Inflammatory macrophage (primary cell): ENCODE measurements around the gene PAF1.
"Not testable (repeated sequence)": the region's sequence is repeated elsewhere in the genome, so short reads cannot be mapped to it uniquely, and the experiment has no call there.

Experiments
- DNase-seq, 2 donors: peaks; one replicate each; pipeline ENCODE4 v3.0.0-alpha.2; 2020 to 2022

Gene PAF1

GRCh38 chr19:39381910-39382611 lies 8.8 kb downstream of the PAF1 start:
- DNase-seq = no peak

- DNase-seq = no peak
These were observed 10.1 kb downstream of the PAF1 start for GRCh38 chr19:39380521-39381502.

GRCh38 chr19:39379865-39380396 lies 11.0 kb downstream of the PAF1 start:
- no peak for DNase-seq

GRCh38 chr19:39379366-39379765 lies 11.5 kb downstream of the PAF1 start:
- DNase-seq = not testable (repeated sequence)

GRCh38 chr19:39377373-39378362 lies 13.2 kb downstream of the PAF1 start:
- no peak for DNase-seq

GRCh38 chr19:39375929-39376328 lies 15.0 kb downstream of the PAF1 start:
- no peak for DNase-seq

GRCh38 chr19:39372941-39373340 lies 18.0 kb downstream of the PAF1 start:
- no peak for DNase-seq

- DNase-seq = no peak
These were observed 18.7 kb downstream of the PAF1 start for GRCh38 chr19:39372047-39372802.

- no peak for DNase-seq
These were observed 20.2 kb downstream of the PAF1 start for GRCh38 chr19:39370735-39371134.

- no peak for DNase-seq
These were observed 21.7 kb downstream of the PAF1 start for GRCh38 chr19:39369200-39369599.

GRCh38 chr19:39365531-39365930 lies 25.4 kb downstream of the PAF1 start:
- DNase-seq = no peak

- no peak for DNase-seq
These were observed 26.9 kb downstream of the PAF1 start for GRCh38 chr19:39363901-39364457.

- no peak for DNase-seq
These were observed 27.9 kb downstream of the PAF1 start for GRCh38 chr19:39362682-39363657.

GRCh38 chr19:39360599-39360998 lies 30.3 kb downstream of the PAF1 start:
- DNase-seq = no peak

GRCh38 chr19:39359026-39359425 lies 31.9 kb downstream of the PAF1 start:
- DNase-seq = no peak

- DNase-seq = no peak
These were observed 34.3 kb downstream of the PAF1 start for GRCh38 chr19:39356647-39357046.

GRCh38 chr19:39356073-39356472 lies 34.8 kb downstream of the PAF1 start:
- DNase-seq = no peak

- no peak for DNase-seq
These were observed 35.7 kb downstream of the PAF1 start for GRCh38 chr19:39355253-39355652.

- DNase-seq = no peak
These were observed 38.3 kb downstream of the PAF1 start for GRCh38 chr19:39352381-39353255.
